ENCODE measurements around the gene PRODH2. TPM values are rescaled to one million over a fixed set of nuclear protein-coding genes. Genes with fewer than 3 reads are reported as not detected.
"Not testable (repeated sequence)": the region's sequence is repeated elsewhere in the genome, so short reads cannot be mapped to it uniquely, and the experiment has no call there.

Gene PRODH2
- total RNA-seq, 2 experiments from 2014 or later, result not detected

DNA sequence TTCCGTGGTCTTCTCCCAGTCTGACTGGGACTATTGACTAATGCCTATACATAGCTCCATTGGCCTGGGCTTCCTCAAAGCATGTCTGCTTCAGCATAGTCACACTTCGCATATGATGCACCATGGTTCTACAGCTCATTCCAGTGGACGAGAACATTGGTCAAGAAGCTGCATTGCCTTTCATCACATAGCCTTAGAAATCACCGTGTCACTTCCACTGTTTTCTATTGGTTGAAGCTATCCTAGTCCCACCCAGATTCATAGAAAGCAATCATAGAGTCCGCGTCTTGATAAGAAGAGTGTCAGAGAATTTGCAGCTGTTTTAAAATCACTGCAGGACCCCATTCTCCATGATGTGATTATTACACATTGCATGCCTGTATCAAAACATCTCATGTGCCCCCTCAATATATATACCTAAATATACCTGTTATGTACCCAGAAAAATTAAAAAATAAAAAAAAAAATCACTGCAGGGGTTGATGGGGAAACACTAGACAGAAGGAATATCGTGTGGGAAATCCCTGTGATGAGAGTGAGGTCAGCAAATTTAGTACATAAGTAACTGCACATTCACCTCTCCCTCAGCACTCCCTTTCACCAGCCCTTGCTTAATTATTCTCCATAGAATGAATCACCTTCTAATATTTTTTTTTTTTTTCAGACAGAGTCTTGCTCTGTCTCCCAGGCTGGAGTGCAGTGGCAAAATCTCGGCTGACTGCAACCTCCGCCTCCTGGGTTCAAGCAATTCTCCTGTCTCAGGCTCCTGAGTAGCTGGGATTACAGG lies 39.4 kb downstream of the PRODH2 start:
- intact Hi-C loops (cut with DNase I, micrococcal nuclease), result loop anchor here in 1 of 2 experiments (10.0 kb wide), 1 partner anchor 162 kb away; the partner anchor contains the start of gene LRFN3
- ATAC-seq (ENCODE audit: poor library complexity), result no peak

DNA sequence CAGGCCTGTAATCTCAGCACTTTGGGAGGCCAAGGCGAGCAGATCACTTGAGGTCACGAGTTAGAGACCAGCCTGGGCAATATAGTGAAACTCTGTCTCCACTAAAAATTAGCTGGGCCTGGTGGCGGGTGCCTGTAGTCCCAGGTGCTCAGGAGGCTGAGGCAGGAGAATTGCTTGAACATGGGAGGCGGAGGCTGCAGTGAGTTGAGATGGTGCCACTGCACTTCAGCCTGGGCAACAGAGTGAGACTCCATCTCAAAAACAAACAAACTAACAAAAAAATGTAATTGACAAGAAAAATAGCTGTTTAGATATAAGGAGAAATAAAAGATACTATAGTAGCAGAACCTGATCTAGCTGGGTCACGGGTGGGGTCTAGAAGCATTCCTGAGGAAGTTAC lies 40.3 kb downstream of the PRODH2 start:
- H3K36me3 ChIP-seq (ENCODE audit: insufficient read depth, low read length); H3K4me3 ChIP-seq (ENCODE audit: low read length); CTCF ChIA-PET; H3K27ac ChIP-seq (ENCODE audit: low read depth in 1 of 2, low read length in 2 of 2); H3K4me3 Mint-ChIP-seq; H3K36me3 Mint-ChIP-seq (ENCODE audit: low read depth); DNase-seq; H3K9me3 ChIP-seq (ENCODE audit: control insufficient read depth in 1 of 2, insufficient read depth in 1 of 2, low read length in 2 of 2); H3K27ac Mint-ChIP-seq; H3K27me3 ChIP-seq (ENCODE audit: control insufficient read depth in 1 of 2, insufficient read depth in 2 of 2, low read length in 2 of 2); H3K27me3 Mint-ChIP-seq; H3K9me3 Mint-ChIP-seq; ATAC-seq (ENCODE audit: poor library complexity): not testable (repeated sequence)
- POLR2A ChIA-PET, result interaction anchor here (1.7 kb wide), 1 partner anchor 12 kb away, joined by 3 read pairs; no protein-coding TSS in a partner anchor
- H3K4me1 Mint-ChIP-seq (ENCODE audit: low read depth), result peaks cover 24% of the 10 kb centered on the region
- H3K4me1 ChIP-seq (ENCODE audit: insufficient read depth, low read length), result peaks cover 21% of the 10 kb centered on the region
- intact Hi-C loops (cut with DNase I, micrococcal nuclease), result loop anchor here in 1 of 2 experiments (10.0 kb wide), 1 partner anchor 162 kb away; the partner anchor contains the start of gene LRFN3

More for the DNA sequence above, 39.4 kb downstream of the PRODH2 start:
- Mint-ChIP-seq H3K9me3 (no peaks in the 10 kb centered on the region), H3K36me3 (ENCODE audit: low read depth) (peaks cover 5% of the 10 kb centered on the region), H3K4me3 (peak overlapping the region; percentile 42), H3K27me3 (no peaks in the 10 kb centered on the region), H3K4me1 (ENCODE audit: low read depth) (peaks cover 24% of the 10 kb centered on the region), H3K27ac (no peak overlapping the region)
- Histone ChIP-seq H3K36me3 (ENCODE audit: insufficient read depth, low read length) (peaks cover 1% of the 10 kb centered on the region), H3K4me1 (ENCODE audit: insufficient read depth, low read length) (peaks cover 21% of the 10 kb centered on the region), H3K27me3 (ENCODE audit: control insufficient read depth in 1 of 2, insufficient read depth in 2 of 2, low read length in 2 of 2) (no peaks in the 10 kb centered on the region), H3K27ac (ENCODE audit: low read depth in 1 of 2, low read length in 2 of 2) (no peak overlapping the region), H3K4me3 (ENCODE audit: low read length) (no peak overlapping the region), H3K9me3 (ENCODE audit: control insufficient read depth in 1 of 2, insufficient read depth in 1 of 2, low read length in 2 of 2) (no peaks in the 10 kb centered on the region)
- TF ChIP-seq, protein P1, sequence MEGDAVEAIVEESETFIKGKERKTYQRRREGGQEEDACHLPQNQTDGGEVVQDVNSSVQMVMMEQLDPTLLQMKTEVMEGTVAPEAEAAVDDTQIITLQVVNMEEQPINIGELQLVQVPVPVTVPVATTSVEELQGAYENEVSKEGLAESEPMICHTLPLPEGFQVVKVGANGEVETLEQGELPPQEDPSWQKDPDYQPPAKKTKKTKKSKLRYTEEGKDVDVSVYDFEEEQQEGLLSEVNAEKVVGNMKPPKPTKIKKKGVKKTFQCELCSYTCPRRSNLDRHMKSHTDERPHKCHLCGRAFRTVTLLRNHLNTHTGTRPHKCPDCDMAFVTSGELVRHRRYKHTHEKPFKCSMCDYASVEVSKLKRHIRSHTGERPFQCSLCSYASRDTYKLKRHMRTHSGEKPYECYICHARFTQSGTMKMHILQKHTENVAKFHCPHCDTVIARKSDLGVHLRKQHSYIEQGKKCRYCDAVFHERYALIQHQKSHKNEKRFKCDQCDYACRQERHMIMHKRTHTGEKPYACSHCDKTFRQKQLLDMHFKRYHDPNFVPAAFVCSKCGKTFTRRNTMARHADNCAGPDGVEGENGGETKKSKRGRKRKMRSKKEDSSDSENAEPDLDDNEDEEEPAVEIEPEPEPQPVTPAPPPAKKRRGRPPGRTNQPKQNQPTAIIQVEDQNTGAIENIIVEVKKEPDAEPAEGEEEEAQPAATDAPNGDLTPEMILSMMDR (IDR thresholded peaks at IDR 0.05), result no peak
- ChIA-PET POLR2A (interaction anchor here (1.7 kb wide), 1 partner anchor 13 kb away, joined by 3 read pairs; no protein-coding TSS in a partner anchor), CTCF (interaction anchor here (0.6 kb wide), 1 partner anchor 47 kb away, joined by 3 read pairs; no protein-coding TSS in a partner anchor)
- DNase-seq, result no peak

DNA sequence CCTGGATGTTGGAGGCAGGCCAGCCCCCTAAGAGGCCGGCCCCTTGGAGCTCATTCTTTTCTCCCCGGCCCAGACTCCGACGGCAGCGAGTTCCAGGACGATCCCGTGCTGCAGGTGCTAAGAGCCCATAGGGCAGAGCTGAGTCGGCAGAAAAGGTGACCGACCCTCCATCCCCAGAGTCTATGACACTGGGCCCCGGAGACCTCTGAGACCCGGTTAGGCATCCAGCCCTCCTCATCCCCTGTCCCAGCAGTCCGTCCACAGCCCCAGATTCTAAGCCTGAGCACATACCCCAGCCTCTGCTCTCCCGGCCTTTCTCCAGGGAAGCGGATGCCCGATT lies 44.6 kb downstream of the PRODH2 start:
- POLR2A ChIA-PET, result no interaction called here
- intact Hi-C loops (cut with DNase I, micrococcal nuclease), result no loop called here
- H3K4me3 ChIP-seq (ENCODE audit: low read length), result no peak overlapping the region
- DNase-seq (no peak), ATAC-seq (ENCODE audit: poor library complexity) (no peak)
- TF ChIP-seq, protein P1 (IDR thresholded peaks at IDR 0.05), result no peak
- H3K4me1 ChIP-seq (ENCODE audit: insufficient read depth, low read length), result no peaks in the 10 kb centered on the region
- CTCF ChIA-PET, result no interaction called here
- Mint-ChIP-seq H3K27ac (no peak overlapping the region), H3K36me3 (ENCODE audit: low read depth) (peaks cover 22% of the 10 kb centered on the region), H3K4me3 (no peak overlapping the region), H3K4me1 (ENCODE audit: low read depth) (no peaks in the 10 kb centered on the region), H3K27me3 (no peaks in the 10 kb centered on the region), H3K9me3 (no peaks in the 10 kb centered on the region)
- H3K27me3 ChIP-seq (ENCODE audit: control insufficient read depth in 1 of 2, insufficient read depth in 2 of 2, low read length in 2 of 2), result no peaks in the 10 kb centered on the region
- H3K27ac ChIP-seq (ENCODE audit: low read depth in 1 of 2, low read length in 2 of 2), result no peak overlapping the region
- peaks cover 26% of the 10 kb centered on the region for H3K36me3 ChIP-seq (ENCODE audit: insufficient read depth, low read length)
- no peaks in the 10 kb centered on the region for H3K9me3 ChIP-seq (ENCODE audit: control insufficient read depth in 1 of 2, insufficient read depth in 1 of 2, low read length in 2 of 2)
